ENCODE results near the gene PARD3.
"Not testable (repeated sequence)": the region's sequence is repeated elsewhere in the genome, so short reads cannot be mapped to it uniquely, and the experiment has no call there.

The PARD3 gene

GRCh38 chr10:34097682-34098081 lies 717.4 kb downstream of the PARD3 start:
- DNase-seq (ENCODE audit: low read depth): no peak

DNA sequence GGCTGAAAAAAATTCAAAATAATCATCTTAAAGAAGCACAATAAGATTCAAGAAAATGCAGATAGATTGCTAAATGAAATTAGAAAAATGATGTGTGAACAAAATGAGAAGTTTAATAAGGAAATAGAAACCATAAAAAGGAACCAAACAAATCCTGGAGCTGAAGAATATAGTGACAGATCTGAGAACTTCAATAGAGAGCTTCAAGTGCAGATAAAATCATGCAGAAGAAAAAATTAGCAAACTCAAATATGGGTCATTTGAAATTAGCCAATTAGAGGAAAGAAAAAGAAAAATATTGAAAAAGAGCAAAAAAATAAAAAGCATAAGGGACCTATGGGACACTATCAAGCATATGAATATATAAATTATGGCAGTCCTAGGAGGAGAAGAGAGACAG lies 720.1 kb downstream of the PARD3 start:
- DNase-seq (ENCODE audit: low read depth): no peak

GRCh38 chr10:34094146-34094696 lies 720.9 kb downstream of the PARD3 start:
- DNase-seq (ENCODE audit: low read depth): no peak

- DNase-seq (ENCODE audit: low read depth): no peak
Observed at GRCh38 chr10:34092891-34093290, 722.2 kb downstream of the PARD3 start.

GRCh38 chr10:34091635-34092195 lies 723.4 kb downstream of the PARD3 start:
- no peak for DNase-seq (ENCODE audit: low read depth)

GRCh38 chr10:34089253-34089652 lies 725.8 kb downstream of the PARD3 start:
- no peak for DNase-seq (ENCODE audit: low read depth)

GRCh38 chr10:34088208-34088794 lies 726.8 kb downstream of the PARD3 start:
- no peak for DNase-seq (ENCODE audit: low read depth)

DNA sequence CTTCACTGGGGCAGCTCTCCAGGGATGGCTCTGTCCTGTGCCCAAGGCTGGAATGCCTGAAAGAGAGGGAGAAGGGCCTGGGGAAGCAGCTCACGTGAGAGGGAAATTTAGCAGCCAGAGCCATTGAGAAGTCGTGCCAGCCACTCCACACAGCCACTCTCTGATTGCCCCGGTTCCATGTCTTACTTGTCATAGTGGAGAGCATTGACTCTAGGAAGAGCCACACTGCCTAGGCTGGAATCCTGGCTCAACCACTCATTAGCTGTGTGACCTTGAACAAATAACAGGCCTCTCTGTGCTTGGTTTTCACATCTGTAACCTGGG lies 728.0 kb downstream of the PARD3 start:
- no peak for DNase-seq (ENCODE audit: low read depth)

DNA sequence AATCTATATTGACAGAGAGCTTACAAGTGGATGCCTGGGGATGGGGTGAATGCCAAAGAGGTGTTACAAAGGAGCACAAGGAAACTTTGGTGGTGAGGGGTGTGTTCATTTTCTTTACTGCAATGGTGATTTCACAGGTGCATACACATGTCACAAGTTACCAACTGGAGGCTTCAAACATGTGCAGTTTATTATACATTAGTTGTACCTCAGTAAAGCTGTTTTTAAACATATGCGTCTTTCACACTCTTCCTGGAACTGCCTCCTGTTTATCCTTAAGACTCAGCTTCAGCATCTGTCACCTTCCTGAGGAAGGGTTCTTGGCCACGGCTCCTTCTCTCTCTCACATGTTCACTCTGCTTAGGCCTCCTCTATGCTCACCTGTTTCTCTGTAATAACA lies 731.5 kb downstream of the PARD3 start:
- DNase-seq (ENCODE audit: low read depth): no peak

GRCh38 chr10:34081948-34082347 lies 733.1 kb downstream of the PARD3 start:
- no peak for DNase-seq (ENCODE audit: low read depth)

- no peak for DNase-seq (ENCODE audit: low read depth)
Observed at GRCh38 chr10:34081347-34081743, 733.8 kb downstream of the PARD3 start.

GRCh38 chr10:34080485-34081346 lies 734.4 kb downstream of the PARD3 start:
- DNase-seq (ENCODE audit: low read depth): no peak

DNA sequence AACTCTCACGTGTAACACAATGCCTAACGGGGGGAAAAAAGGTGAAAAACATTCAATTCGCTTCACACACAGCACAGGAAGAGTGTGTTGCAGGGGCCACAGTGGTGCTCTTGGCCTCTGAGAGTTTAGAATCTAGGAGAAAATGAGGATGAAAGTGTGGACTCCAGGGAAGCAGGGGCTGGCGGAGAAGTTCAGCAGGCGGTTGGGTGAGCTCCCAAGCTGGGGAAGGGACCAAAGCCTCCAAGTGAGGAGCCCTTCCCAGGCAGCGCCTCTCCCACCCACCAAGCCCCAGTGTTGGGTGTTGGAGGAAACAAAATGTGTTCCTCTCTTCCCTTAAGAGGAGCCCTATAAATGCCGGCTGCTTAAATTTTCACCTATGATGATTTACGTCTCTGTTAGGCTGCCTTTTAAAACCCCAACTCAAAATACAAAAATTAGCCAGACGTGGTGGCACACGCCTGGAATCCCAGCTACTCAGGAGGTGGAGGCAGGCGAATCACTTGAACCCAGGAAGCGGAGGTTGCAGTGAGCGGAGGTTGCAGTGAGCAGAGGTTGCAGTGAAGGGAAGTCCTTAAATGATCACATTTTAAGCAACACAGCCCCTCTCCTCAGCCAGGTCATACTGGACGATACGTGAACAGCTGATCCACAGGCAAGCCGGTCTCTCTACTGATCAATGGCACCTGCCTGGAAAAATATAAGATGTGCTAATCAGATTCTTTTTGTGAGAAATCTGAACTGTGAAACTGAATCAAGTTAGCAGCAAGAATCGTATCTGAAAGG lies 735.2 kb downstream of the PARD3 start:
- DNase-seq (ENCODE audit: low read depth): no peak

GRCh38 chr10:34078745-34079470 lies 736.2 kb downstream of the PARD3 start:
- DNase-seq (ENCODE audit: low read depth): no peak

DNA sequence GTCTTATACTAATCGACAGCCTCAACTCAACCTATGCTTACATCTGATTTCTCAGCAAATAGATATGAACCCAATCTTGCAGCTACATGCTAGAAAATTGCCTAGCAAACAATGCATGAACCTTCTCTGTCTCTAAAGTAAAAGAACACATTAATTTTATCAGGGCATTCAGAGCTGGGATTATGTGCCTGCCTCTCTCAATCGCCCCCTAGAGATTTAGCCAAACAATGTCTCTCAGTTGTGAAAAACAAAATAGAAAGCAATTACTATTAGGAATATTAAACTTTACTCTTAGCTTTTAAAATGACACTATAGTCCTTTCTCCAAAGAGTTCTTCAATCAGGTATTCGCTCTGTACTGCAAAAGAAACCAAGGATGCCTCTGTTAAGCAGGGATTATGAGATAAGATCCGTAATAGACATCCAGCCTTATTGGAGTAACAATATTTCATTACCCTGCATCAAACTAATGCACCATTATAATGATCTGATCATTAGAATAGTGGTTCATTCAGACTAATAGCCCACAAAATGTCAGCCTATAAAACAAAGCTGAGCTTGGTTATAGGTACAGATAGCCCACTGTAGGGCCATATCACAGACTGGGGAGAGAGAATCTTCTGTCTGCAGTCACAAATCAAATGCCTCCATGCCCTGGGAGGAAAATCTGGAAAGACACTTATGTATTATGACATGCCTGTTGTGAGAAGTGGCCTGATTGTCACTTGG lies 736.9 kb downstream of the PARD3 start:
- no peak for DNase-seq (ENCODE audit: low read depth)

- DNase-seq (ENCODE audit: low read depth): no peak
Observed at GRCh38 chr10:34076443-34076842, 738.7 kb downstream of the PARD3 start.

DNA sequence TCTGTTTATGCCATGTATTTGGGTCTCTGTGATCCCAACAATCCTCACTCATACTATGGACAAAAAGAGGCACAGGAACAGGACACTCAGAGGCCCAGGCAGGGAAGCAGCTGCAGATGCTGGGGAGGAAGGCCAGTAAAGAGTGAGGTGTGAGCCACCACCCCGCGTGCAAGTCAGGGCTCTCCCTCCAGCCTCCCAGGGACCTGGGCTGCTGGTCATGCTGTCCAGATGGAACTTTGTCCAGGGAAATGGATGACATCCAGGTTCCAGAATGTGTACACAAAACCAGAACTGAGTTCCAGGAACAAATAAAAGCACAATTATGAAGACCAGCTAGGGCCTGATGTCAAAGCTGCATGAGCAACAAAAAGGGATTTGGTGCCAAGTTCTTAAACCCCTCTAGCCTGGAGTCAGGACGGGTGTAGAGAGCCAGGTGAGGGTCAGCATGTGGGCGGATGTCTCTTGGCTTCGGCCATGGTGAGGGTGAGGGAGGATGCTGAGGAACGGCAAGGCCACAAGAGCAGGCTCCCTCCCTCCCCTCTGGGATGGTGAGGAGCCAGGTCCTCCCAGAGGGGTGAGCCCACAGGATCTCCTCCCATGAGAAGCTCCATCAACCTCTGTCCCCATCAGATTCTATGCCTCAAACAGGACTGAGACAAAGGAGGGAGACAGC lies 739.7 kb downstream of the PARD3 start:
- DNase-seq (ENCODE audit: low read depth): no peak

GRCh38 chr10:34074051-34074450 lies 741.0 kb downstream of the PARD3 start:
- no peak for DNase-seq (ENCODE audit: low read depth)

- DNase-seq (ENCODE audit: low read depth): not testable (repeated sequence)
Observed at GRCh38 chr10:34067741-34068140, 747.4 kb downstream of the PARD3 start.

- DNase-seq (ENCODE audit: low read depth): no peak
Observed at GRCh38 chr10:34063592-34063991, 751.5 kb downstream of the PARD3 start.
